Upper lobe of left lung (tissue), 6 donors: Measurements from ENCODE around the gene DMGDH. TPM values are rescaled to one million over a fixed set of nuclear protein-coding genes. Genes with fewer than 3 reads are reported as not detected.

ENCODE experiments used
- ATAC-seq, 2 donors: fragments of 200-7000 bp; cut with Tn5 transposase; one replicate each; pipeline ENCODE4 v1.9.1; 2022; ENCODE audit warnings: mild to moderate bottlenecking in 2 of 2, moderate library complexity in 2 of 2; ENCODE audit not compliant: low FRiP score in 2 of 2
- DNase-seq, 2 donors: peaks; one replicate each; pipeline ENCODE4 v3.0.0-alpha.2; 2019 to 2020
- H3K27ac ChIP-seq, 4 donors: fragments of 200-600 bp; sonication (generic); one replicate each; pipeline ENCODE4 v1.5.1; 2016 to 2019
- H3K27me3 ChIP-seq, 4 donors: fragments of 200-600 bp; sonication (generic); one replicate each; pipeline ENCODE4 v1.5.1; 2017 to 2019
- H3K36me3 ChIP-seq, 4 donors: fragments of 200-600 bp; sonication (generic); one replicate each; pipeline ENCODE4 v1.5.1; 2016 to 2019
- H3K4me1 ChIP-seq, 4 donors: fragments of 200-600 bp; sonication (generic); one replicate each; pipeline ENCODE4 v1.5.1; 2018 to 2019
- H3K4me3 ChIP-seq, 4 donors: fragments of 200-600 bp; sonication (generic); one replicate each; pipeline ENCODE4 v1.5.1; 2017 to 2019; ENCODE audit warnings: mild to moderate bottlenecking in 2 of 4, moderate library complexity in 1 of 4
- H3K9me3 ChIP-seq, 4 donors: fragments of 200-600 bp; sonication (generic); one replicate each; pipeline ENCODE4 v1.5.1; 2018 to 2019
- CTCF ChIP-seq, 6 experiments: fragments of 450-650 bp in 4 of 6; fragments of 200-600 bp in 2 of 6; sonication (generic) in 2 of 6; IDR thresholded peaks; one replicate each; pipeline ENCODE4 v1.5.1; 2016 to 2019; ENCODE audit warnings: antibody characterized with exemption in 6 of 6
- EP300 ChIP-seq, 4 donors: sonication (generic); formaldehyde crosslinking; IDR thresholded peaks; one replicate each; pipeline ENCODE4 v1.5.1; 2017; ENCODE audit warnings: antibody characterized with exemption in 4 of 4, control low read depth in 2 of 4
- POLR2A ChIP-seq, 4 donors: fragments of 450-650 bp; IDR thresholded peaks; one replicate each; pipeline ENCODE4 v1.5.1; 2016 to 2017; ENCODE audit warnings: antibody characterized with exemption in 4 of 4, mild to moderate bottlenecking in 2 of 4
- POLR2AphosphoS5 ChIP-seq, 2 donors: sonication (generic); formaldehyde crosslinking; IDR thresholded peaks; one replicate each; pipeline ENCODE4 v1.5.1; 2017; ENCODE audit warnings: antibody characterized with exemption in 2 of 2
- WGBS, 2 donors: methylation state at CpG; one replicate each; pipeline ENCODE4 v1.1.5; 2017 to 2018; 5-methylcytosine and 5-hydroxymethylcytosine counted together
- total RNA-seq, 6 donors: library from RNA; depleted of rRNA in 4 of 6; stranded (reverse); fragments of >200 nt in 4 of 6; gene quantifications; one replicate each; pipeline versions ENCODE4 v1.1.0 to v1.2.1, GENCODE V29; 2016 to 2021
- donor health status: DM: no; HTN: no; CAD: no; lungs with moderate emphysema.
- donor health status: DM: no; HTN: yes; CAD: no; lungs with severe emphysema.

Gene DMGDH
- total RNA-seq, 6 donors from 2014 or later = 0.46 to 1.3 (median 1.1) TPM

- no peak for DNase-seq
- TF ChIP-seq POLR2AphosphoS5 (IDR thresholded peaks at IDR 0.05) (no peak), POLR2A (IDR thresholded peaks at IDR 0.05) (no peak), CTCF (IDR thresholded peaks at IDR 0.05) (no peak), EP300 (IDR thresholded peaks at IDR 0.05) (no peak)
- no peaks in the 10 kb centered on the region for H3K27me3 ChIP-seq
- no peak overlapping the region for H3K4me3 ChIP-seq
- peaks cover 0 to 3% (median 0%) of the 10 kb centered on the region in 4 donors for H3K9me3 ChIP-seq
- WGBS, 2 donors = 93 to 94% methylated on average over 10 of the region's 10 CpGs
- no peaks in the 10 kb centered on the region for H3K36me3 ChIP-seq
- ATAC-seq = no peak
- H3K4me1 ChIP-seq = no peaks in the 10 kb centered on the region
- no peak overlapping the region for H3K27ac ChIP-seq
Observed at GRCh38 chr5:79032031-79032695, 37.3 kb downstream of the DMGDH start.

GRCh38 chr5:79031485-79031867 is 38.0 kb downstream of the DMGDH start:
- H3K27me3 ChIP-seq = no peaks in the 10 kb centered on the region
- H3K4me3 ChIP-seq = no peak overlapping the region
- H3K4me1 ChIP-seq = no peaks in the 10 kb centered on the region
- no peak overlapping the region for H3K27ac ChIP-seq
- no peak for TF ChIP-seq CTCF (IDR thresholded peaks at IDR 0.05)
- no peak for TF ChIP-seq POLR2A (IDR thresholded peaks at IDR 0.05)
- no peak for TF ChIP-seq EP300 (IDR thresholded peaks at IDR 0.05)
- no peak for TF ChIP-seq POLR2AphosphoS5 (IDR thresholded peaks at IDR 0.05)
- ATAC-seq (no peak), DNase-seq (no peak)
- no peaks in the 10 kb centered on the region for H3K36me3 ChIP-seq
- H3K9me3 ChIP-seq = no peaks in the 10 kb centered on the region
- 67 to 88% methylated on average over 1 of the region's 1 CpG for WGBS, 2 donors

DNA sequence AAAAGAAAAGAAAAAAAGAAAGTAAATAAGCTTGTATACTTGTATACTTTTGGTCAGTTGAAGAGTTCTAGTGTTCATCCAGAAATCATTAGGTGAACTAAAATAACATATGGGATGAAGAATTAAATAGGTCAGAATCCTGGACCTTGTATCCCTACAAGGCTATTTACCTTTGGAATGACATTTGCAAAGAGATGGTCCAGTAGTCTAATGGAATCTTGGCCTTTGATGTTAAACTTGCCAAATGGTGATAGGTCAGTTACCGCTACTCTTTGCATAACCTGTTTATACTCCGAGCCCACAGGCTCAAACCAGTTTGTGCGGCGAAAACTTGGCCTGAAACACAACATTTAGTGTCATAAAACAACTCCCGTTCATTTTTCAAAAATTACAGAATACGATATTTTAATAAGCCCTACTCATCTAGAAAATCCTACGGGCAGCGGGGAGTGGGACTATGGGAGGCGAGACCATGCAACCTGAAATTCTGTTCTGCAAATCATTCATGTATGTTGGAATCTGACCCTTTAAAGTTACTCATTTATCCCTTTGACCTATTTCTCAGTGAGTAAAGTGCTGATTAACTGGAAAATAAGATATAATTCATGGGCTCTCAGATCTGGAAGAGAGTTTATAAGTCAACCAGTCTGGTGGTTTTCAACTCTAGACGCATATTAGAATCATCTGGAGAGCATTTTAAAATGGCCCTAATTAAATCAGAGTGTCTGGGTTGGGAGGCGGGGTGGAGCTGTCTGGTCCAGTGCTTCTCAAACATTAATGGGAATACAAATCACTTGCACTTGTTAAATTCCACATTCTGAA is 38.6 kb downstream of the DMGDH start:
- no peaks in the 10 kb centered on the region for H3K27me3 ChIP-seq
- no peak overlapping the region for H3K27ac ChIP-seq
- H3K9me3 ChIP-seq = no peaks in the 10 kb centered on the region
- H3K4me3 ChIP-seq = no peak overlapping the region
- 78 to 81% methylated on average over 11 of the region's 11 CpGs for WGBS, 2 donors
- H3K36me3 ChIP-seq = no peaks in the 10 kb centered on the region
- DNase-seq (no peak), ATAC-seq (no peak)
- TF ChIP-seq POLR2A (IDR thresholded peaks at IDR 0.05) = no peak
- TF ChIP-seq CTCF (IDR thresholded peaks at IDR 0.05) = no peak
- no peak for TF ChIP-seq POLR2AphosphoS5 (IDR thresholded peaks at IDR 0.05)
- no peak for TF ChIP-seq EP300 (IDR thresholded peaks at IDR 0.05)
- no peaks in the 10 kb centered on the region for H3K4me1 ChIP-seq

- 9 to 11% methylated on average over 13 of the region's 13 CpGs for WGBS, 2 donors
- TF ChIP-seq POLR2AphosphoS5 (IDR thresholded peaks at IDR 0.05) (no peak), EP300 (IDR thresholded peaks at IDR 0.05) (no peak), CTCF (IDR thresholded peaks at IDR 0.05) (peak; percentile 45 to 80 (median 74)), POLR2A (IDR thresholded peaks at IDR 0.05) (no peak)
- H3K27ac ChIP-seq = no peak overlapping the region
- ATAC-seq (peak; percentile 56 to 80), DNase-seq (peak in 1 of 2 donors; percentile 31)
- H3K9me3 ChIP-seq = no peaks in the 10 kb centered on the region
- H3K4me3 ChIP-seq = peak overlapping the region in 2 of 4 donors; percentile 3 to 13
- peaks cover 4 to 10% (median 7%) of the 10 kb centered on the region in 4 donors for H3K4me1 ChIP-seq
- no peaks in the 10 kb centered on the region for H3K36me3 ChIP-seq
- H3K27me3 ChIP-seq = no peaks in the 10 kb centered on the region
Observed at GRCh38 chr5:79025054-79025472, 44.4 kb downstream of the DMGDH start.
